Measurements from ENCODE around the gene DNM3. TPM values are rescaled to one million over a fixed set of nuclear protein-coding genes. Genes with fewer than 3 reads are reported as not detected.

Gene DNM3
- total and polyA plus RNA-seq, 2 experiments from 2014 or later, result 0.11 to 1.4 TPM

DNA sequence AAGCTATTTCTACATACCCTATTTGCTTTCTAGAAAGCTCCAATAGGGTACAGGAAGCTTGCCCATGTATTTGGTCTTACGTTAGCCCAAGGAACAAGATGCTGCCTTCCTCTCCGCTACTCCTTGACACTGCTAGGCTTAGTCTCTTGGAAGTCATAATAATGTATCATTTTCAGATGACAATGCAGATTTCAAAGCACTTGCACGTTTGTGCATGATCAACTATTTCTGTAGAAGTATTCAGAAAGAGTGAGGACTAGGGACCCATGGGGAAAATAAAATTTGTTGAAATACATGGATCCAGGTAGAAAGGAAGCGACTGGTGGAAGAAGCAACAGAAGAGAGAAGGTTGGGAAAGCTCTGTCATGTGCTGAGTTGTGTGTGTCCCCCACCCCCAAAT, 367.3 kb downstream of the DNM3 start:
- Histone ChIP-seq H3K36me3 (ENCODE audit: low read depth) (no peaks in the 10 kb centered on the region), H3F3A (ENCODE audit: insufficient read depth) (no peaks in the 10 kb centered on the region), H3K9me3 (ENCODE audit: low read depth) (no peaks in the 10 kb centered on the region), H3K79me2 (ENCODE audit: insufficient read depth) (no peaks in the 10 kb centered on the region), H3K27ac (no peak overlapping the region), H2AFZ (no peak overlapping the region), H3K4me2 (ENCODE audit: unreplicated experiment) (no peak overlapping the region), H3K4me3 (no peak overlapping the region), H3K9me2 (ENCODE audit: insufficient read depth) (no peaks in the 10 kb centered on the region), H3K27me3 (replicated peaks; ENCODE audit: insufficient read depth) (no peaks in the 10 kb centered on the region), H3K4me1 (ENCODE audit: insufficient read depth) (no peaks in the 10 kb centered on the region), H4K20me1 (ENCODE audit: insufficient read depth) (no peaks in the 10 kb centered on the region), H3K9ac (no peak overlapping the region)
- whole genome bisulfite sequencing, 2 experiments (ENCODE audit: low coverage in 1 of 2, low lambda C conversion rate in 2 of 2, missing lambda C conversion rate in 2 of 2), result 71 to 74% methylated on average over 4 of the region's 4 CpGs
- DNase-seq, result no peak
- TF ChIP-seq EZH2 (IDR thresholded peaks at IDR 0.05; ENCODE audit: insufficient read depth, poor library complexity, severe bottlenecking) (no peak), EZH2phosphoT487 (IDR thresholded peaks at IDR 0.05; ENCODE audit: insufficient read depth, low read depth) (no peak)
- in situ Hi-C loops (cut with MboI), result no loop called here

DNA sequence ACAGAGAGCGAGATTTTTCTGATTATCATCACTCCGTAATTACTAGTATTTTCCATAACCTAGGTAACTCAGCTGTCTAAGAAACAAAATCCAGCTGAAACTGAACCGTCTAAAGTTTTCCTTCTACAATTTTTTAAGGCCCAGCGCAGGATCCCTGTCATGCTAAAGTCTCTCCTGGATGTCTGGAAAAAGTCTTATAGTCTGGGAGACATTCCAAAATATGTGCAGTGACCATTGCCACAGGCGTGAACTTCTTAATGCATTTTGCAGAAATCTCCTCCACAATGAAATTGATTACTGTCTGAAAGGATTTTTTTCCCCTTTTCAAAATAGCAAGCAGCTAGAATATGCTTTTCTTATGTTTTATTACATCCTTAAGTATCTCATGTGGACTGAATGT, 369.9 kb downstream of the DNM3 start:
- no peak overlapping the region for H3K9ac ChIP-seq
- no peaks in the 10 kb centered on the region for H4K20me1 ChIP-seq (ENCODE audit: insufficient read depth)
- 84 to 85% methylated on average over 5 of the region's 5 CpGs for WGBS, 2 experiments (ENCODE audit: low coverage in 1 of 2, low lambda C conversion rate in 2 of 2, missing lambda C conversion rate in 2 of 2)
- no peaks in the 10 kb centered on the region for H3K36me3 ChIP-seq (ENCODE audit: low read depth)
- no peak overlapping the region for H3K4me3 ChIP-seq
- H3F3A ChIP-seq (ENCODE audit: insufficient read depth), result no peaks in the 10 kb centered on the region
- no peak overlapping the region for H3K27ac ChIP-seq
- H3K79me2 ChIP-seq (ENCODE audit: insufficient read depth), result no peaks in the 10 kb centered on the region
- DNase-seq, result no peak
- H3K9me2 ChIP-seq (ENCODE audit: insufficient read depth), result no peaks in the 10 kb centered on the region
- H3K9me3 ChIP-seq (ENCODE audit: low read depth), result no peaks in the 10 kb centered on the region
- TF ChIP-seq EZH2phosphoT487 (IDR thresholded peaks at IDR 0.05; ENCODE audit: insufficient read depth, low read depth) (no peak), EZH2 (IDR thresholded peaks at IDR 0.05; ENCODE audit: insufficient read depth, poor library complexity, severe bottlenecking) (no peak)
- no peaks in the 10 kb centered on the region for H3K4me1 ChIP-seq (ENCODE audit: insufficient read depth)
- H3K27me3 ChIP-seq (replicated peaks; ENCODE audit: insufficient read depth), result no peaks in the 10 kb centered on the region
- no peak overlapping the region for H2AFZ ChIP-seq
- in situ Hi-C loops (cut with MboI), result no loop called here
- no peak overlapping the region for H3K4me2 ChIP-seq (ENCODE audit: unreplicated experiment)

DNA sequence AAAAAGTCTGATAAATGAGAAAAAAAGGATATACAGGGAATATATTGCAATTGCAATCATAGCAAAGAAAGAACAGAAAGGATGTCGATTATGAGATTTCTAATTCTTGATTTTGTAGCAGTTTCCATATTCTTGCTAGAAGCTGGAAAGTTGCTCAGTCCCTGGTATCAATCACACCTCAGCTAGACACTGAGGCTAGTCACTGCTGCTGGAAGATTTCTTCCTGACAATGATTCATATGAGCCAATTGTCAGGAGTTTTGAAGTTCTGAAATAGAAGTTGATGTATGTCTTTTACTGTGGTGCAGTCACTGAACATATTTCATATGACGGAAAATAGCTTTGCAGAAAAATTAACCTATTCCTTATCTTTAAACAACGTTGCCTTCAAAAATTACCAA, 370.8 kb downstream of the DNM3 start:
- Histone ChIP-seq H3K4me3 (no peak overlapping the region), H2AFZ (no peak overlapping the region), H3K9me2 (ENCODE audit: insufficient read depth) (no peaks in the 10 kb centered on the region), H3K9me3 (ENCODE audit: low read depth) (no peaks in the 10 kb centered on the region), H3K4me1 (ENCODE audit: insufficient read depth) (no peaks in the 10 kb centered on the region), H3K27ac (no peak overlapping the region), H3F3A (ENCODE audit: insufficient read depth) (no peaks in the 10 kb centered on the region), H3K4me2 (ENCODE audit: unreplicated experiment) (no peak overlapping the region), H3K9ac (no peak overlapping the region), H3K79me2 (ENCODE audit: insufficient read depth) (no peaks in the 10 kb centered on the region), H3K36me3 (ENCODE audit: low read depth) (no peaks in the 10 kb centered on the region), H3K27me3 (replicated peaks; ENCODE audit: insufficient read depth) (no peaks in the 10 kb centered on the region), H4K20me1 (ENCODE audit: insufficient read depth) (no peaks in the 10 kb centered on the region)
- in situ Hi-C loops (cut with MboI), result no loop called here
- DNase-seq, result no peak
- TF ChIP-seq EZH2phosphoT487 (IDR thresholded peaks at IDR 0.05; ENCODE audit: insufficient read depth, low read depth), result no peak
- no peak for TF ChIP-seq EZH2 (IDR thresholded peaks at IDR 0.05; ENCODE audit: insufficient read depth, poor library complexity, severe bottlenecking)
- 80 to 81% methylated on average over 3 of the region's 3 CpGs for WGBS, 2 experiments (ENCODE audit: low coverage in 1 of 2, low lambda C conversion rate in 2 of 2, missing lambda C conversion rate in 2 of 2)

DNA sequence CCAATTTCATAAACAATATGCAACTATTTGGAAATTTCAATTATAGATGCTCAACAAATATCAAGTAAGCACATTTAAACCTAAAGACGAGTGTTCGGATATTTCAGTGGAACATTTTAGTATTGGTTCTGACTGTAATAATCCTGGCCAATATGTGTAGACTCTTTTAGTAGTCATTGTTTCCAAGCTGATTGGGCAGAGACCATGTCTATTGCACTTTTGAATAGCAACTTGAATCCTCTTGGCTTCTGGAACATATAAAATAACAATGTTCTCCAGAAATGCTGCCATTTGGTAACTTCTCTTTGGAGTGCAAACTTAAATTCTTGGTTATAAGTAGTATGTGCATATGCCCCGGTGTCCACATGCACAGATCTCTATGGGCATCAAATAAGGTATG, 373.7 kb downstream of the DNM3 start:
- H3F3A ChIP-seq (ENCODE audit: insufficient read depth), result no peaks in the 10 kb centered on the region
- no peaks in the 10 kb centered on the region for H3K36me3 ChIP-seq (ENCODE audit: low read depth)
- no peaks in the 10 kb centered on the region for H3K27me3 ChIP-seq (replicated peaks; ENCODE audit: insufficient read depth)
- no peak overlapping the region for H2AFZ ChIP-seq
- no peak for TF ChIP-seq EZH2 (IDR thresholded peaks at IDR 0.05; ENCODE audit: insufficient read depth, poor library complexity, severe bottlenecking)
- no peak overlapping the region for H3K4me2 ChIP-seq (ENCODE audit: unreplicated experiment)
- H3K9ac ChIP-seq, result no peak overlapping the region
- DNase-seq, result no peak
- WGBS, 2 experiments (ENCODE audit: low coverage in 1 of 2, low lambda C conversion rate in 2 of 2, missing lambda C conversion rate in 2 of 2), result 95 to 96% methylated on average over 3 of the region's 3 CpGs
- no peaks in the 10 kb centered on the region for H3K4me1 ChIP-seq (ENCODE audit: insufficient read depth)
- no peaks in the 10 kb centered on the region for H3K79me2 ChIP-seq (ENCODE audit: insufficient read depth)
- no peak overlapping the region for H3K4me3 ChIP-seq
- no peaks in the 10 kb centered on the region for H4K20me1 ChIP-seq (ENCODE audit: insufficient read depth)
- in situ Hi-C loops (cut with MboI), result no loop called here
- no peak overlapping the region for H3K27ac ChIP-seq
- H3K9me2 ChIP-seq (ENCODE audit: insufficient read depth), result no peaks in the 10 kb centered on the region
- no peaks in the 10 kb centered on the region for H3K9me3 ChIP-seq (ENCODE audit: low read depth)

DNA sequence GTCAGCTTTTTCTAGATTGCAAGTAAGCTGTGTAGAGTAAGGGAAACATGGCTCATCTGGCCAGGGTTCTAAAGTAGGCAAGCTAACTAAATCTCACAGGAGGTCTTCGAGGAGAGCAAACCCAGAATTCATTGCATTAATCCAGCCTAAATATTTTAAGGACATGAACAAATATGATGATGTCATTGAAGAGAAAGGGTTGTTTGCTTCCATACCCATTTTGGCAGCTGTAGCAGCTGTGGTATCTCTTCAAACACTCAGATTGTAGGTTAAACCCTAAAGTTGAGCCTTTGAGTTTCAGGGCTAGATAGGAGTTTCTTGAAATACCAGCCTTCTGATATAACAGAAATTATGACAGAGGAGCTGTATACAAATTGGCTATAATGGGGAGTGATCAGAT, 378.7 kb downstream of the DNM3 start:
- 48 to 61% methylated on average over 1 of the region's 1 CpG for WGBS, 2 experiments (ENCODE audit: low coverage in 1 of 2, low lambda C conversion rate in 2 of 2, missing lambda C conversion rate in 2 of 2)
- in situ Hi-C loops (cut with MboI), result no loop called here
- no peak overlapping the region for H2AFZ ChIP-seq

More for the DNA sequence above, 378.7 kb downstream of the DNM3 start:
- Histone ChIP-seq H3K9me3 (ENCODE audit: low read depth) (no peaks in the 10 kb centered on the region), H3K4me1 (ENCODE audit: insufficient read depth) (no peaks in the 10 kb centered on the region), H3K4me2 (ENCODE audit: unreplicated experiment) (no peak overlapping the region), H3K9me2 (ENCODE audit: insufficient read depth) (no peaks in the 10 kb centered on the region), H3K4me3 (no peak overlapping the region), H3K79me2 (ENCODE audit: insufficient read depth) (no peaks in the 10 kb centered on the region), H3K27me3 (replicated peaks; ENCODE audit: insufficient read depth) (no peaks in the 10 kb centered on the region), H3K9ac (no peak overlapping the region), H3F3A (ENCODE audit: insufficient read depth) (no peaks in the 10 kb centered on the region), H4K20me1 (ENCODE audit: insufficient read depth) (no peaks in the 10 kb centered on the region), H3K27ac (no peak overlapping the region), H3K36me3 (ENCODE audit: low read depth) (no peaks in the 10 kb centered on the region)
- TF ChIP-seq EZH2phosphoT487 (IDR thresholded peaks at IDR 0.05; ENCODE audit: insufficient read depth, low read depth), result no peak
- TF ChIP-seq EZH2 (IDR thresholded peaks at IDR 0.05; ENCODE audit: insufficient read depth, poor library complexity, severe bottlenecking), result no peak
- DNase-seq, result no peak

All from GM23248 (cell line).